ENCODE results near the gene TYK2.
A peak's percentile ranks its signal among the peaks of the same experiment; 100 is the strongest.
"Not testable (repeated sequence)": the region's sequence is repeated elsewhere in the genome, so short reads cannot be mapped to it uniquely, and the experiment has no call there.

The TYK2 gene

DNA sequence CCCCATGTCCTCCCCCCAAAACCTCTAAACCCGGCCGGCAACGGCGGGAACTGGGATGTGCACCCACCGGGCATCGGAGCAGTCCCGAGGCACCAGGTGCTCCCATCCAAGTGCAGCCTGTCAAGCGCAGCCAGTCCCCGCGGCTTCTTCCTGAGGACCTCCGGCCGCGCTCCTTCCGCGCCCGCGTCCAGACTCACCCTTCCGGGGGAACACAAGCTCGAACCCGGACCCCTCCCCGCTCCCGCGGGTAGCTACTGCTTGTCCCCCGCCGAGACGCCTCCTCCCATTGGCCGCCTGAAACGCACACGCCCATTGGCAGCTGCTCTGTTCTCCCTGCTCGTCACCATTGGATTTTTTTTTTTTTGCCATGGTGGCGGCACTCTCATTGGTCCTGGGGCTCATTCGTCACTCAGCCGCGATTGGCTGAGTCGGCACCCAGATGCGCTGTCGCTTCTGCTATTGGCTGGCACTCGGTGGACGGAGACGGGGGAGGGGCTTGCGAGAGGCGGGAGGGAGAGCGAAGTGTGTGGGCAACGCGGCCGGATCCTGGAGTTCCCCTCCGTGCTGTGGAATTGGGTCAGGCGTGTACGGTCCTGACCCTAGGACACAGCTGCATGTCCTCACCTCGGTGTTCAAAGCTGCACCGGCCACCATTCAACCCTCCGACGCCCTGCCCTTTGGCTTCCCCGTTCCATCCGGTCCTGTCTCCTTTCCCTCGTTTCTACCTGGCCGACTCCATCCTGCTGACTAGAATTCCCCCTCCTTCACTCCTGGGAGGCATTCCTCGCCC lies at the start of gene TYK2:
Gene TYK2 (minus strand): TSS at position 260 of the 790 bp plus-strand sequence. CDS start 2,166 bp downstream, outside the sequence.
- peak; percentile 97 to 98 for DNase-seq

GRCh38 chr19:10428996-10429381 lies 48.6 kb upstream of the TYK2 start:
- no peak for DNase-seq

GRCh38 chr19:10427169-10427568 lies 46.8 kb upstream of the TYK2 start:
- DNase-seq = no peak

- peak; percentile 64 for DNase-seq
Measured at GRCh38 chr19:10424011-10424637, 43.8 kb upstream of the TYK2 start.

DNA sequence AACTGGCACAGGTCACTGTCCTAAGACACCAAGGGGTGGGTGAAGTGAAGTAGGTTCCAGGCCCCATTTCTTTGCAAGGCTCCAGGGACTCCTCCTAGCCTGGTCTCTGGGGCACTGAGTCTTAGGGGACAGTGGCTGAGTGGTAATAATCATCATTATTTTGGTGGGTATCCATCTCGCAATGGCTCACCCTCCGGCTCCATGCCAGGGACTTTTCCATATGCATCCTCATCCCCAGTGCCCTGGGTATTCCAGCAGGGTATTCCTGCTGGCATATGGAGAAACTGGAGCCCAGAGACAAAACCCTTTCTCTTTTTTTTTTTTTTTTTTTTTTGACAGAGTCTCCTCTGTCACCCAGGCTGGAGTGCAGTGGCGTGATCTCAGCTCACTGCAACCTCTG lies 42.5 kb upstream of the TYK2 start:
- no peak for DNase-seq

GRCh38 chr19:10422046-10422461 lies 41.7 kb upstream of the TYK2 start:
- no peak for DNase-seq

DNA sequence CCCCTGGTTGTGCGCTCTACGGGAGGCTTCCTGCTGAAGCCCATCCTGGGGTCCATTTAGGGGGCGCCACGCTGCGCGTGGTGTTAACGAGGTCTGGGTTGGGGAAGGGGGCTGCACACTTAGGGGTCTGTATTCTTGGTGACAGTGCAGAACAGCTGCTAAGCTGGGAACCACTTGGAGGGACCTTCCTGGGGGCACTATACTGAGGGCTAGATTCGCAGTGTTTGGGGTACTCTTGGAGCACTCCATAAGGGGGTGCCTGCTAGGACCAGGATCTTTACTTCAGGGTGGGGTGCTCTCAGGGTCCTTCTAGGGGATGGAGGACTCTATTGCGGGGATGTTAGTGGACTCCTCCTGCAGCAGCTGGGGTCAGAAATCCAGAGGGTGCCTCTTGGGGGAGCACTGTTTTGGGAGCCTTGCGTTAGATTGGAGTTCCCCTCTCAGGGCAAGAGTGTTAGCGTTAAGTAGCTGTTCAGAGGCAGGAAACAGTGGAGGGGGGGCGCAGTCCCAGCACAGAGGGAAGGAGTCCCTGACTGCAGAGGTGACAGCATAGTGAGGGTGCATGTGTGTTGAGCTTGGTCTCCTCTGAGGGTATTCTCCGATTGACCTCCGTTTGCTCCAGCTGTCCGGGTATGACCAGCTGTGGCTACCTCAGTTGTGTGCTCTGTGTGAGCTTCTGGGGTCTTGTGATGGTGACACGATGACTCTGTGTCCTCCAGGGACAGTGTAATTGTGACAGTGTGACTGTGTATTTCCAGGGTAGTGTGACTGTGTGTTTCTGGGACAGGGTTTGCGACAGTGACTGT lies 41.1 kb upstream of the TYK2 start:
- no peak for DNase-seq

GRCh38 chr19:10420444-10421239 lies 40.3 kb upstream of the TYK2 start, which contains the start of gene PDE4A:
Gene PDE4A, plus strand, starts transcription at chr19:10420538. Its CDS starts 227 bp downstream, at chr19:10420765.
- DNase-seq = peak; percentile 38 to 48

- DNase-seq = peak; percentile 82 to 89
Measured at GRCh38 chr19:10419646-10420443, 39.5 kb upstream of the TYK2 start.

DNA sequence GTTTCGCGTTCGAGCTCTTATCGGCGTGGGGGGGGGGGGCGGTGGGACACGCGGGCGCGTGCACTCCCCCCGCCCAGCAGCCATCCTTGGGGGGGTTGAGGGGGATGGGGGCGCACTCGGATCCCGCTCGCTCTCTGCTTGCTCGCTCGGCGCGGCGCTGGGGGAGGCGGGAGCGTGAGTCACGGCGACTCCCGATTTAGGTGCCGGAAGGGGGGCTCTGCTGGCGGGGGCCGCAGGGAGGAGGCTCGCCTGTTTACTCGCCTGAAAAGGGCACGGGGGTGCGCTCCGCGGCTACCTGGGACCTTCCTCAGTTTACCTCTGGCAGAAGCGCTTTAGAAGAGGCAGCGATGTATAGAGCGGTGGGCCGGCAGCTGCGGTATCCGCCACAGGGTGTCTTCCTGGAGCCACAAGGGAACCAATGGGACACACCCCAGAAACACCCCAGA lies 38.9 kb upstream of the TYK2 start:
- DNase-seq = no peak

DNA sequence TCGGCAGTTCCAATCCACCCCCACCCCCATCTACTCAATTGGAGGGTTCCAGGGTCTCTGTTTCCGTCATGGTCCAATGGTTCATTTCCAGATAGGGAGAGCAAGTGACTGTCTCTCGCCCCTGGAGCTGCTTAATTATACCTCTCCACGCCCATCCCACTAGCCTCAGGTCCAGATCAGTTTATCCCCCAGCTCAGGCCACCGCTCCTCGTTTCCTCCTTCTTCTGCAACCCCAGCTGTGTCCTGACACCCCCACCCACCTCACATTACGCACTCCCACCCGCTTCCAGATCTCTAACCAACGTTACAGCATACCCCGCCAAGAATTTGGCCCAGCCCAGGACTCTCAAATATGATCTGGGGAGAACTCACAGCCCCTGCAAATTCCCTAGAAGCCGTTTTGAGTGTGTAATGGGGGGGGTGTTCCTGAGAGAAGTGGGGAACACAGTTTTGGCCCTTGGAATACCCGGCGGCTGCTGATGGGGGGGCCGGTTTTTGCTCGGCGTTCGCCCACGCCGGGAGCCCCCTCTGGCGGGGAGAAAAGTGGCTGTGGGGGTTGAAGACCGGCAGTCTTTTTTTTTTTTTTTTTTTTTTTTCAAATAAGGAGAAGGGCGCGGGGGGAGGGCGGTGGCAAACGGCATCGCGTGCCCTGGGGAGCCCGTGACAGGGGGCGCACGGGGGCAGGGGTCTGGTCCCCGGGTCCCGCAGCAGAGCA lies 38.3 kb upstream of the TYK2 start:
- DNase-seq = peak; percentile 34

DNA sequence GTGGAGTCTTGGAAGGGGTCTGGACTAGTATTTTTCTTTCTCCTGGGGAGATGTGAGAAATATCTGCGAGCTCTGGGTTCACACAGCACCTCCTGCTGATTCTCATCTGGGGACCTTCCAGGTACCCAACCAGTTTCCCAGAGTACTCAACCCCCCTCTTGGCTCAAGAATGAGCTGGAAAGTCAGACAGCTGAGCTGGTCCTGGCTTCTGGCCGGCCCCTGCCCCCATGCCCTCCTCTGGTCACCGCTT lies 37.8 kb upstream of the TYK2 start:
- DNase-seq = no peak

DNA sequence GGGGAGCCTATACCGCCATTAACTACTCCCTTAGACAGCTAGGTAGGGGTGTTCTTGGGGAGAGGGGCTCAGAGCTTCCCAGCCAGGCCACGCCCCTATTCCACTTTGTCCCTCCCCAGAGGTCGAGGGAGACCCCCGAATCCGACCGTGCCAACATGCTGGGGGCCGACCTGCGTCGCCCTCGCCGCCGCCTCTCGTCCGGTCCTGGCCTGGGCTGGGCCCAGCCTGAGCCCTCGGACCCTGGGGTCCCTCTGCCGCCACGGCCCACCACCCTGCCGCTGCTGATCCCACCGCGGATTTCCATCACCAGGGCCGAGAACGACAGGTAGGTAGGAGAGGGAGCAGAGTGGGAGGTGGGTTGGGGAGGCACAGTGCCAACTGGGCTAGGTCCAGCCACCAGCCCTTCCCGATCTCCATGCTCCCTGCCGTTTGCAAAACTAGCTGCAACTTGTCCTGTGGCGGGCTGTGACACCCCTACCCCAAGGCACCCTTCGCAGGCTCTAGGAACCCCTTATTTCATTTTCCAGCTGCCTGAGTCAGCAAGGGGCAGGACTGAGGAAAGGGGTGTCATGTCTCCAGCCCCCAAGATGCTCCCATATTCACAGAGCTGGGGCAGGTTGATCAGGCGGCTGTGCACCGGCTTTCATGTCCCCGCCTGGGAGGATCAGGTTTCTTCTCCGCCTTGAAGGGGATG lies 37.3 kb upstream of the TYK2 start:
- DNase-seq = no peak

DNA sequence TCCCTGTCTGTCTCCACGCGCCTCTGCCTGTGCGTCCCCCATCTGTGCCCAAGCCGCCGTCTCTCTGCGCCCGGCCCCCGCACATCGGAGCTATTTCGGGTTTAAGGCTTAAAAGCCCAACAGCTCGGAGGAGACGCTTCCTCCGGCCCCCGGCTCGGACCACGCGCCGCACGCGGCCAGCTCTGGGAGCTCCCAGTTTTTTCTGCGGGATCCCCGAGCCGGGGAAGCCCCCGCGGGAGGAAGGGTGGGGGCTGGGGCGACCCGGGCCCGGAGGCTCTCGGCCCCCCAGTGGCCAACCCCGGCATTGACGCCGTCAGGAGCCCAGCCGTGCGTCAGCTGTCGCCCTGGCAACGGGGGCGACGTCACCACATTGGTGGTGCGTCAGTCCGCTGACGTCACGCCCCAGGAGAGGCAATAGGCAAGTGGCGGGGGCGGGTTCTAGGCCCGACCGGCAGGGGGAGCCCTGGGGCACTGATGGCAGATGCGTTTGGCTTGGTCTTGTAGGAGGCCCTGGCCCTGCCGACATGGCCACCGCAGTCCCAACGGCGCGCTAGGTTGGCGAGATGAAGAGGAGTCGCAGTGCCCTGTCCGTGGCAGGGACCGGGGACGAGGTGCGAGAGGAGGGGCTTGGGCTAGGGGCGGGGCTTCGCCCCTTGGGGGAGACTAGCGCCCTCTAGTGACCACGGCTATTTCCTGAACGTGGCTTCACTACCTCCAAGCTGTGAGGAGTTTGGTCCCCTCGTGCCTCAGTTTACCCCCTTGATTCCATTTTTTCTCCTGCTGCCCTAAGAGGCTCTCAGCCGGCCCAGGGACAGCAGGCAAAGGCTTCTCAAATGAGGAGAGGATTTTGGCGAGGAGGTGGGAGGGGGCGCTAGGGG lies 36.2 kb upstream of the TYK2 start:
- peak; percentile 88 to 93 for DNase-seq

GRCh38 chr19:10416083-10416379 lies 35.7 kb upstream of the TYK2 start:
- no peak for DNase-seq

- peak; percentile 16 to 30 for DNase-seq
Measured at GRCh38 chr19:10412257-10412977, 32.0 kb upstream of the TYK2 start.

DNA sequence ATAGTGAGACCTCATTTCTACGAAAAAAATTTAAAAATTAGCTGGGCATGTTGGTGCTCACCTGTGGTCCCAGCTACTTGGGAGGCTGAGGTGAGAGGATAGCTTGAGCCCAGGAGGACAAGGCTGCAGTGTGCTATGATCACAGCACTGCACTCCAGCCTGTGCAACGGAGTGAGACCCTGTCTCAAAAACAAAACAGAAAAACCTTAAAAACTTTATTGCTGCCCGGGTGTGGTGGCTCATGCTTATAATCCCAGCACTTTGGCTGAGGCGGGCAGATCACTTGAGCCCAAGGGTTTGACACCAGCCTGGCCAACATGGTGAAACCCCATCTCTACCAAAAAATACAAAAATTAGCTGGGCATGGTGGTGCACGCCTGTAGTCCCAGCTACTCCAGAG lies 30.9 kb upstream of the TYK2 start:
- not testable (repeated sequence) for DNase-seq

- peak; percentile 56 to 59 for DNase-seq
Measured at GRCh38 chr19:10408511-10409283, 28.3 kb upstream of the TYK2 start.
